Superior temporal gyrus (tissue), 1 donor: ENCODE measurements around the gene NOTCH2.

Experiments used
- DNase-seq: peaks from one replicate; pipeline ENCODE4 v3.0.0-alpha.2; 2016; ENCODE audit errors: extremely low spot score

Gene NOTCH2

DNA sequence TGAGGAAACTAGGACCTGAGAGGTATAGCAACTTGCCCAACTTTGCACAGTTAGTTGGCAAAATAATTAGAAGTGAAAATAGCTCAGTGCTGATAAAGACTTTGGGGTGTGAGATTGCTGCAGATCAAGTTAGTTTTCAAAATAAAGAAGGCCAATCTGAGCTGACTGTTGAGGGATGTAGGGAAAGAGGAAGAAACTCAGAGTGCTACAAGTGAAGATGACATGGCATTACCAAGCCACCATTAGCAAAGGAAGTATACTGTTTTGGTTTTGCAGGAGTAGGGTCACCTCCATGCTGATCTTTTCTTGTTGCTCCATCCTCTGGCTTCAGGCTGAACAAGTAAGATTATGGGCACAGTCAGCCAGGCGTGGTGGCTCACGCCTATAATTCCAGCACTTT lies 94.5 kb downstream of the NOTCH2 start:
- no peak for DNase-seq

DNA sequence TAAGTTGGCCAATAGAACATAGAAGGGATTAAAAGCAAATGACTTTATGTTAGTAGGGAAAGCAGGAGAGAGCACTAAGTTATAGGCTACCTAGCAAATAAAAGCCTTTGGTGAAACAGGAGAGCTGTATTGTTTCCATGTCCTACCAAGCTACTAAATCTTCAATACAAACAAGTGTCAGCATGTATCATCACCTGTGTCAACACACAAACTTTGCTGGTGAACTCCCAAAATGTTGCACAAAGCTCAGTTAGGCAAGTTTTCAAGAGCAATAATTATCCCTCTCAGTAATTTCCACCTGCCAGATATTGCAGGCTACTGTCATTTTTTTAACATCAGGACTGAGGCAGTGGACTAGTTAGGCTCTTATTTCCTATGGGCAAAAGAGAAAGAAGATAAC lies 95.4 kb downstream of the NOTCH2 start:
- DNase-seq: no peak

DNA sequence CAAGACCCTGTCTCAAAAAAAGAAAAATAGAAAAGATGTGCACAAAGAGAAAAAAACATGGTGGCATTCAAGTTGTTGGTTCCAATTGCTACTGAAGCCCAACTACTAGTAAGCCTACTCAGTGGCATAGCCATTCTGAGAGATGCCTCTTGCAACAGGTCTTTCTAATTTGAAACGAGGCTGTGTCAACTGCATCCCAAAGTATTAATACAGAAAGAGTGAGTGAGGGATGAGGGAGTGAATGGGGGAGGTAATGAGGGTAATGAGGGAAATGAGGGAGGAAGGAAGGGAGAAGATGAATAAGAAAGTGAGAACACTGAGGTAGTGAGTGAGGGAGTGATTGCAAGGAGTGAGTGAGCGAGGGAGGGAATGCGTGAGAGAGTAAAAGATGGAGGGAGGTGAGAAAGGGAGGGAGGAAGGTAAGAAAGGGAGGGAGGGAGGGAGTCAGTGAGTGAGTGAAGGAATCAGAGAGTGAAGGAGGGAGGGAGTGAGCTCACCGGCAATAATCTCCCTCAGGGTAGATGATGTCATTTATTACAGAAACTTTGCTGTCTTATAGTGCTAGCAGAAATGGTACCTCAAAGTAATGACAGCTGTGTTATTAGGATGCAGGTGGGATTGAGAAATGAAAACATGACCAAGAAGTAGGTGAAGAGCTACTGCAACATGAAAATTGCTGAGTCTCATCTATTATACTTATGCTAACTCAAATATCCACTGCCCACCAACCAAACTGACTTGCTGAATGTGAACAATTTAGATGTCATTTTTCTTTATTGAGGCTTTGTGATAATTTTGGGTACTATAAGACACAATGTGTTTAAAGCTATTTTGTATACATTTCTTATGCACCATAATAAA lies 97.5 kb downstream of the NOTCH2 start:
- DNase-seq: no peak

DNA sequence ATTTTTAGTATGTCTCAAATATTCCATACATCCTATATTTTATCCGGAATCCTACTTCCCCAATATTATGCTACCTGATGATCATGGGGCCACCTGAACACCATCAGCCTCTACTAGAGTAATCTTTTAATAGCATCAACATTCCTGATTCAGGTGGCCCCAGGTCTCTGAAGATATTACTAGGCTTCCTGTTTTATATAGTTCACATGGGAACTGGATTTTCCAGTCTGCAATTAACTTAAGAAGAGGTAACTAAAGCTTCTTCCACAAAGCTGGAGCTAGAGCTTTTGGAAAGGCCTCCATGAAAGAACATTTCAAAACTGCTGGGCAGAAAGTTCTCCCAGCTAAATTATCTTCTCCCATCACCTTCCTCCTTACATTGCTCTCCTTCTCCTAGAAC lies 100.9 kb downstream of the NOTCH2 start:
- no peak for DNase-seq

DNA sequence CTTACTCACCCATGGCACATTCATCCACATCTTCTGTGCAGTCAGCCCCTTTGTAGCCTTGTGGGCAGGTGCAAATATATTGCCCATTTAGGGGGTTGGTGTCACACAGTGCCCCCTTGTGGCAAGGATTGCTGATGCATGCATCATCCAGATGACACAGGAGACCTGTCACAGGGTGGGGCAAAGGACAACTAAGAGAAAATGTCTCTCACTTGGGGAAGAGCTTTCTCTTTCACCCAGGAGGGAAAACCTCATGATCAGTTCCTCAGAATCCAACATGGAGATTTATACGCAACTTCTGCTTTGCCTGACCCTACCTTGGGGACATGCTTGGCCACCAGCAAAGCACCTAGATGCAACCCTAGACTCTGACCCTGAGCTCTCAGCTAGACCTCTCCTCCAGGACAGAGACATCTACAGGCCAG lies 101.4 kb downstream of the NOTCH2 start:
- DNase-seq: peak; percentile 47

DNA sequence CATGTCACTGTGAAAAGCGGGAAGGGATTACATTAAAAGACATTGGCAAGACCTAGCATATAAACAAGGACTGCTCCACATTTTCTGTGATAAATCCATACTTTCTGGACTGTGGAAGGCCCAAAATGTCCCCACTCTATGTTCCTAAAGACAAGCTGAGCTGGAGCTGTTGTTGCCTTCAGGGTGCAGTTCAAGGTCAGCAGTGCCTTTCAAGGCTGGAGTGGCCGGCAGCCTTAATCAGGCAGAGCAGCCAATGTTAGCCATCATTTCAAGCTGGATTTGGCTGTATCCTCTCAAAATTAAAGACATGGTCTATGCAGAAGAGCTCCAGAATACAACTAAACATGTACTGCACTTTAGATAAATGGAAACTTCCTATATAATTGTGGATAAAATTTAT lies 102.8 kb downstream of the NOTCH2 start:
- no peak for DNase-seq

DNA sequence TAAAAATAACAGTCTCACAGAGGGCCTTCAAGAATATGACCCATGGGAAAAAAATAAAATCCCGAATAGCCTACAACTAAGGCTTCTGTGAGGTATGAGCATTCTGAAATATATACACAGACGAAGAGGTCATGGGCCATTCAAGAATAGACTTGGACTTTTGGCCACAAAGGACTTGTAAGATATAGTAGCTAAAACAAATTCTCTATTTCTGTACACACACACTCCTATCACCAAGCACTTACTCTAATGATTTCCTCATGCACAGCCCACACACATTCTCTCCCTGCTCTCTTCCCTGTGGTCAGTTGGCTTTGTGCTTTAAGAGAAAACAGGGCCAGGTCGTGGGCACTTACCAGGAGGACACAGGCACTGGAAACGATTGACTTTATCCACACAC lies 103.4 kb downstream of the NOTCH2 start:
- no peak for DNase-seq

DNA sequence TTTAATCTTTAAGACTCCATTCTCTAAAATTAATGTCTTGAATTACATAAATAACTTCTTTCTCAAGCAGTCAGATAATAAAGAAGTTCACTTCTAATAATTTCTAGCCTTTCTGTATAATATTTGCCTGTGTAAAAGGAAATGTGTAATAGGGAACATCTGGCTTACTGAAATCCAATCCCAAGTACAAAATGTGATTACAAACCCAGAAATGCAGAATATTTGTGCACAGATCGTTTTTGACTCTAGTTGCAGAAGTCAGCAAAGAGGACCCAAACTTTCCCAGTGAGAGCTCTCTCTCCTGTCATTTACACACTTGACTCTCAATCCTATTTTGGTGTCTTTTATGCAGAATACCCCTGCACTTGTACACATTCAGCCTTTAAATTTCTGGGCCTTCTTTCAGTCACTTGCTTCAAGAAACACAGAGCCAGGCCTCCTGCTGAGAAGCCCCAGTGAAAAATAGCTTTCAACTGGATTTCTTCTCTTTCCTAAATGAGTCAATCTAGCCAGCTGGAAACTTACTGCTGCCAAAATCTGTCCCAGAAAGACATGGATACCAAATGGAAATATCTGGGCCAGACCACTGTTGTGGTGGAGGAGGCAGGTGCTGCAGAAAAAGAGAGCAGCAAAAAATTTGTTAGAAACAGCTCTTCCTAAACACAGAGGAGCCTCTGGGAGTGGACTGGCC lies 104.6 kb downstream of the NOTCH2 start:
- DNase-seq: peak; percentile 74

DNA sequence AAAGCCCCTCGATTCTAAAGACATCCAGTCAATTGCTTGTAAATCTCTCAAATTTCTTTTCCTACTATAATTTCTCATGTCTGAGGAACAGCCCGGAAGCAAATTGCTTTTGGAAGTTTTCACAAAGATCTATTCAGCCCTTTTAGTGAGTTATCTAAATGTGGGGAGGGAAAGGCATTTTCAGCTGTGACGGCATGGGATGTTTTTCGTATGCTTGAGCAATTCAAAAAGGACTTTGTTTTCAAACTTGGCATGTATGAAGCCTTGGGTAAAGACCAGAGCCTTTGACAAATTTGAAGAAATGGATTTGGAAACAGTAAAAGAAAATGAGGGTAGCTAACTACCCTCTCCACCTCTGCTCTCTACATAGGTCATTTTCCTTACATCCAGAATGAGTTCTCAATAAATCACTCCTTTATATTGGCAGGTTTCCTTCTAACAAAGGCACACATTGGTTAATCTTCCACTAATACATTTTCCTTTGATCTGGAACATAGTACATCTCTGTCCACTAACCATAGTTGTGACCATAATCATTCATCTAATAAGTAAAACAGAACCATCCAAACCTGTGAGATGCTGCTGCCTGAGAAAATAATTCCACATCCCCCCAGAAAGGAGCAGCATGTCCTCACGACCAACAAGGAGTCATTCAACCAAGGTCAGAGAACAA lies 107.0 kb downstream of the NOTCH2 start:
- DNase-seq: no peak

DNA sequence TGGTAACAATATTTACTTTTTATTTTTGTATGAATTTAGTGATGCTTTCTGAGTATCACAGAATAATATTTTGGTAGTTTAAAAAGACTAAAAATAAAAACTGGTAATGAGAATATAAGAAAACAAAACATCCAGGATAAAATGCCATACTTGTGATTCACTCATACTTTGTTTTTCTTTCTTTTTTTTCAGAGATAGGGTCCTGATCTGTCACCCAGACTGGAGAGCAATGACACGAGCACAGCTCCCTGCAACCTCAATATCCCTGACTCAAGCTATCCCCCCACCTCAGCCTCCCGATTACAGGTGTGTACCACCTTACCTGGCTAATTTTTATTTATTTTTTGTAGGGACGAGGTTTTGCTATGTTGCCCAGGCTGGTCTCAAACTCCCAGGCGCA lies 109.0 kb downstream of the NOTCH2 start:
- DNase-seq: no peak

DNA sequence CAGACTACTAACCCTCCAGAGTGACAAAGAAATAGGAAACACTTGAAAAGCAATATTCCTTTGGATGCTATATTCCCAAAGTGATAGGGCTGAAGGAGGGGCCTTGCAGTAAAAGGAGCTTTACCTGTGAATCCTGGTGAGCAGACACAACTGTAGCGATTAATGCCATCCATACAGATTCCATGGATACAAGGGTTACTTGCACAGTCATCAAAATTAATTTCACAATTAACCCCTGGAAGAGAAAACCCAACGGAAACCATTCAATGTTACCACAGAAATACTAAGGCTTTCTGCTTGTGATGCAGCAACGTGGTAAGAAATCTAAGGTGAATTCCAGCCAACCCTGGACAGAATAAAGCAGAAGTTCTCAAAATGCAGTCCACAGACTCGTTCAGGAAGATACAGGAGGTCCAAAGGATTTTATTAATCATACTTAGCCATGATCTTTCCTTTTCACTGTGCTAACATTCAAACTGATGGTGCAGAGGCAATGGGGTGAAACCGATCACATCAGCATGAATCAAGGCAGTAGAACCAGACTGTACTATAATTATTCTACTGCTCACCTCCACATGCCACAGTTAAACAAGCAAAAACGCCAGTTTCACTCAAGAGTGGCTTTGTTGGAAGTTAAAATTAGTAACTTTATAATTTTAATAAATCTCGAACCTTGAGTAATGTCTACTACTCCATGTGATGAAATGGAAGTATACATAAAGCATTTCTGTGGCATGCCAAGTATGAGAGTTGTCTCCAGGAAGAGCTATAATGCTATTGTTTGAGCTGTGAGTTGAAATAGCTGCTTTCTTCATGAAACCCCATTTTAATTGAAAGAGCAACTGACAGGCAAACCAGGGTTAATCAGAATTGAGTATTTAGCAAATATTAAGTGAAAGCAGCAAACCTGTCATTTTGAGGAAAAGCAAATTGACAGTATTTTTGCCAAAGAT lies 109.9 kb downstream of the NOTCH2 start:
- no peak for DNase-seq

DNA sequence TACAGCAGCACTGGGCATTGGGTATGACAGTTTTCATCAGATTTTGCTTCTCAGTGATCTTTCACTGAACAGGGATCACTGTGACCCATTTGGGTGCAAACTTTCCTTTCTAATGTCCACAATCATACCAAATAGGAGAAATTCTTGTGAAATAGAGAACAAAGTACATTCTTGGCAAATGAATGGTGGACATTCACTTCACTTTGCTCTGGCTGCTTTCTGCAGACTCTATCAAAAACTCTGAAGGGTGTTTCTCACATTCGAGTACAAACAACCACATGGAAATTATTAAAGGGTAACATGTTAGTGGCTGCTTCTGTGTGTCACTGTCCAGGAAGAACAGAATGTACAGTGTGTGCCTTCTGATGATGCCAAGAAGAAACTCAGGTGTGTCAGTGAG lies 111.2 kb downstream of the NOTCH2 start:
- no peak for DNase-seq

DNA sequence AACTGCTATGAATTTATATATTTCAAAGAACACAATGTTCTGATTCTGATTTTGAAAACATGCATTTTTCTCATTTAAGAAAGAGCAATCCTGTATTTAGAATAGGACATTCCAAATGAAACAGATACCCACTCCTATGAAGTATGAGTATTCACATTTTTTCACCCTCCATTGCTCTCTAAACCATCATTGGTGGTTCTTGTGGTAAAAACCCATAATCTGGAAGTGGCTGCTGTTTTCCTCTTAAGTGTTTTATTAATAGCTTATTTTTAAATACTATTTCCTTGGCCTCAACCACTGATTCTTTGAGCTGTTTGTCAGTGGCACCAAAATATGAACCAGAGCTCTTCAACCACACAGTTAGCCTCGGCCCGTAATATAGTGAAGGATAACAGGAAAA lies 113.2 kb downstream of the NOTCH2 start:
- no peak for DNase-seq

DNA sequence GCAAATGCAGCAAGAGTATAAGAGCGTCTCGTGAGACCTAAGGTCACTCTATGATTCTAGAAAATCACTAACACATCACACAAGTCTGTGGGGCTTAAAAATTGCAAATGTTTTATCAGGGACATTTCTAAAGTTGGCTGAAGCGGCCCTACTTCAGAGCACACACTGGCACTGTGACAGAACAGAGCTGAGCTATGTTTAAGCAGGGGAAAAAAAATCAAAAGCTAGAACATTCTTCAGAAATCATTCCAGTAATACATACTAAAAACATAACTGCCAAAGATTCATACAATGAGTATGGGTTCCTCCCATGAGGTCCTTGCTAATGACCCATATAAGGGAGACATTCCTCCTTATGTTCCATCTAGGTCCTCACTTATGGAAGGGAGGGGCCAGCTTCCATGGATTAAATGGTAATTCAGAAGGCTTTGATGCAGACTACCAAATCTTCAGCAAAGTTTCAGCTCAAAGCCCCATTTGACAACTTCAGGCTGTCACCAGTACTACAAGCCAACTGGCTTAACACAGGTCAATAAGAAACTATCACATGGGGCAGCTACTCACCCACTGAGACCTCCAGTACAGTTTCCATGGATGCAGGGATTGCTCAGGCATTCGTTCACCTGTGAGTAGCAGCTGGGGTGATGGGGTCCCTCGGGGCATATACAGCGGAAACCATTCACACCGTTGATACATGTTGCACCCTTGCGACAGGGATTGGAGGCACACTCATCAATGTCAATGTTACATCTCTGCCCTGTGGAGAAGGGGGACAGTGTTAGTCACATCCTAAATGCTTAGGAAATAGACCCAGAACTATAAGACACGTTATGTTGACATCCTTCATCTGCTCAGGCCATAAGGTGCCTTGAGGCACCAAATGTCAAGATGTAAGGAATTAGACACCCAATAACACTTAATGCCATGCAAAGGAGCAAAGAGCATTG lies 114.7 kb downstream of the NOTCH2 start:
- DNase-seq: no peak

DNA sequence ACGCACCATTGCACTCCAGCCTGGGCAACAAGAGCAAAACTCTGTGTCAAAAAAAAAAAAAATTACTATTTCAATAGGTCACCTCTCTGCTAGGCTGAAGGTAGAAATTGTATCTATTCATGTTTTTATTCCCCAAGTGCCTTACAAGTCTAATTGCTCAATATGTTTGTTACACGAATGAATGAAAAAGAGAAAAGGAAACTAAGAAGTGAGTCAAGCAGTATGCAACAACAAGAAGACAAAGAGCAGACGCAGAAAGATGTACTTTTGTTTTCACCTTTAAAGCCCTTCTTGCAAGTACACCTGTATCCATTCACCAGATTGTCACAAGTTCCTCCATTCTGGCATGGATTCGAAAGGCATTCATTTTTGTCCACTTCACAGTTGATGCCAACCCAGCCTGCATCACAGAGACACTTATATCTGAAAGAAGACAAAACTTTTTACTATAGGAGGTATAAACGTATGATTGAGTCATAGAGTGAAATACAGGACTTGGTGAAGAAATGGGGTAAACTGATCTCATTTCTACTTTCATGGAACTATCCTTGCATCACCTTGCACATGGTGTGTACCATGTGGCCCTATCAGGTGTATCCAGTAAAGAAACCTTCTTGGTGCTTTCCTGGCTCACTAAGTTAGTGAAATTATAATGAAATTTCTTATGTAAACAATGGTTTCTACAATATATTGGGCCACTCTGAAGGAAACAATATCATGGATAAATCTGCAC lies 116.0 kb downstream of the NOTCH2 start:
- no peak for DNase-seq

DNA sequence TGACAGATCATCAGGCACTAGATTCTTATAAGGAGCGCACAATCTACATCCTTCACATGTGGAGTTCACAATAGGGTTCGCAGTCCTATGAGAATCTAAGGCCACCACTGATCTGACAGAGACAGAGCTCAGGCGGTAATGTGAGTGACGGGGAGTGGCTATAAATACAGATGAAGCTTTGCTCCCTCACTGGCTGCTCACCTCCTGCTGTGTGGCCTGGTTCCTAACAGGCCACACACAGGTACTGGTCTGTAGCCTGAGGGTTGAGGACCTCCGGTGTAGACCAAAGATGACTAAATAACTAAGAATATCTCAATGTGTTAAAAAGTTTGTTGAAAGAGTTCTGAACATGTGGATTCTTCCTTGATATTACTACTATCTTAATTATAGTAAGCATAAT lies 117.0 kb downstream of the NOTCH2 start:
- no peak for DNase-seq

DNA sequence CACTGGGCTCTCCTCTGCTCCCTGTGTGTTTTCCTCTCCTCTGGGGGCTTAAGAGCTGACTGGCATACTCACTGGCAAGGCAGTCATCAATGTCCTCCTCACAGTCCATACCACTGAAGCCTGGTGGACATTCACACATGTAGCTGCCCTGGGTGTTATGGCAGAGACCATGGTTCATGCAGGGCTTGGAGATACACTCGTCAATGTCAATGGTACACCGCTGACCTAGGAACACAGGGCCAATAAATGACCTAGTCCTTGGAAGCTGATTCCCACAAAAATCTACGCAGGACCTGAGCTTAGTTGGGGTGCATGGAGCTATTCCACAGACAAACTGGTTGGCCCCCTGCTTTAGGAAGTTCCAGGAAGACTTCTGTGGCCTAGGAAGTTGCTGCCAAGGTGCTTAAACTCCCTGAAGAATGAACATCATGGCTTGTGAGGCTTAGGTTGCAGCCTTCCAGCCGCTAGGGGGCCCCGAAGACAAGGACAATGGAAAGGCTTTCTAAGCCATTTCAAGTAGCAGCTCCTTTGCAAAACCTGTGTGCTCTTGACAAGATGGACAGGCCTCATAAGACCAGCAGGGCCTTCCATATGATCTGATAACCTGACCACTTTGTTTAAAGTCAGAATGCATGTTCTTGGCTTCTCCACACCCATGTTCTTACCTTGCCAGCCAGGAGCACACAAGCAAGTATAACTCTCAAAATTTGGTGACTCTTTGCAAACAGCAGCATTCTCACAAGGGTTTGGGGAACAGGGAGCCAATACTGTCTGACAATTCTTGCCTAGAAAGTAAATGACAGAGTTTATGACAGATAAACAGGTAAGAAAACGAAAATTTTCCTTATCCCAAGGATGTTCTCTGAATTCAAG lies 120.9 kb downstream of the NOTCH2 start:
- peak; percentile 84 for DNase-seq

DNA sequence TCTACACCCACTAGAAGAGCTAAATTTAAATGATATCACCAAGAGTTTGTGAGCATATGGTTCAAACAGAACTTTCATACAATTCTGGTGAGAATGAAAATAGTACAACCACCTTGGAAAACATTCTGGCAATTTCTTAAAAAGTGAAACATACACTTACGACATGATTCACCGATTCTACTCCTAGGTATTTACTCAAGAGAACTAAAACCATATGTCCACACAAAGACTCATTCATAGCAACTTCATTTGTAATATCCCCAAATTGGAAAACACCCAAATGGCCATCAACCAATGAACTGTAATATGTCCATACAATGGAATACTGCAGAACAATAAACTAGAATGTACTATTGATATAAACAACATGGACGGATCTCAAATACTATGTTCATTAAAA lies 122.0 kb downstream of the NOTCH2 start:
- DNase-seq: peak; percentile 60

DNA sequence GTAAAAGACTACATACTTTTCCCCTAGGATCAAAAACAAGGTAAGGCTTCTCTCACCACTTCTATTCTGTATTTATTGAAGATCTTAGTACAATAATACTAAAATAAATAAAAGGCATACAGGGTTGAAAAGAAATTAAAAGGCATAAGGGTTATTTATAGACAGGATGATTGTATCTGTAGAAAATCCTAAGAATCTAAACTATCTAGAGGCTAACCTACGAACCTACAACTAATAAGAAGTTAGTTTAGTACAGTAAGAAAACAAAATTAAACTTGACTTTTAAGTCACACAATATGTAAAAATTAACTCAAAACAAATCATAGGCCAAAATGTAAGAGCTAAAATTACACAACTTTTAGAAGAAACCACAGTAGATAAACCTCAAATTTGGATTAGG lies 122.7 kb downstream of the NOTCH2 start:
- no peak for DNase-seq
